K562 (cell line): Measurements from ENCODE around the gene DST.

ENCODE experiments used
- CHD2 ChIP-seq: IDR thresholded peaks from 2 replicates; pipeline ENCODE4 v1.6.1; 2011; ENCODE audit warnings: low read depth, low read length
- CHD4 ChIP-seq: fragments of 200-600 bp; sonication (generic); IDR thresholded peaks from 3 replicates; pipeline ENCODE4 v1.6.1; 2012; ENCODE audit warnings: low read depth, mild to moderate bottlenecking, mixed read lengths, low read length, inconsistent platforms; ENCODE audit not compliant: insufficient read depth, insufficient replicate concordance, poor library complexity, severe bottlenecking
- CSDE1 ChIP-seq, 2 experiments: fragments of 450-650 bp; IDR thresholded peaks; 2 replicates each; pipeline ENCODE4 v1.6.1; 2016; ENCODE audit warnings: mild to moderate bottlenecking in 1 of 2
- ELF4 ChIP-seq: fragments of 450-650 bp; formaldehyde crosslinking; IDR thresholded peaks from 2 replicates; pipeline ENCODE4 v1.4.0; 2022; ENCODE audit warnings: missing genetic modification characterization
- EP300 ChIP-seq: IDR thresholded peaks from 2 replicates; pipeline ENCODE4 v1.6.1; 2012; ENCODE audit warnings: low read length, improper control_type of control experiment
- GABPA ChIP-seq: fragments of 200-800 bp; sonication (Bioruptor generic); conservative IDR thresholded peaks from 2 replicates; pipeline ENCODE4 v1.6.1; 2016; ENCODE audit warnings: low read depth, missing genetic modification characterization, missing compliant biosample characterization
- NFE2 ChIP-seq: IDR thresholded peaks from 2 replicates; pipeline ENCODE4 v1.6.1; 2014; ENCODE audit warnings: antibody characterized with exemption, low read depth
- POLR2AphosphoS5 ChIP-seq: IDR thresholded peaks from 2 replicates; pipeline ENCODE4 v1.6.1; 2011; ENCODE audit warnings: mild to moderate bottlenecking, low read depth, low read length, moderate library complexity; ENCODE audit not compliant: control insufficient read depth, insufficient read depth
- SRSF9 ChIP-seq: fragments of 200-400 bp; formaldehyde crosslinking; IDR thresholded peaks from 2 replicates; pipeline ENCODE4 v1.6.1; 2017; ENCODE audit warnings: low read depth, low read length, borderline replicate concordance
- TF ChIP-seq, protein P1 (sequence below): sonication (generic); formaldehyde crosslinking; IDR thresholded peaks from 2 replicates; pipeline ENCODE4 v1.9.0; 2022; ENCODE audit warnings: mild to moderate bottlenecking, missing genetic modification reagents
- TF ChIP-seq, protein P2 (sequence below): sonication (generic); formaldehyde crosslinking; IDR thresholded peaks from 2 replicates; pipeline ENCODE4 v1.8.0; 2022; ENCODE audit warnings: mild to moderate bottlenecking, low read depth, missing genetic modification reagents

DNA sequence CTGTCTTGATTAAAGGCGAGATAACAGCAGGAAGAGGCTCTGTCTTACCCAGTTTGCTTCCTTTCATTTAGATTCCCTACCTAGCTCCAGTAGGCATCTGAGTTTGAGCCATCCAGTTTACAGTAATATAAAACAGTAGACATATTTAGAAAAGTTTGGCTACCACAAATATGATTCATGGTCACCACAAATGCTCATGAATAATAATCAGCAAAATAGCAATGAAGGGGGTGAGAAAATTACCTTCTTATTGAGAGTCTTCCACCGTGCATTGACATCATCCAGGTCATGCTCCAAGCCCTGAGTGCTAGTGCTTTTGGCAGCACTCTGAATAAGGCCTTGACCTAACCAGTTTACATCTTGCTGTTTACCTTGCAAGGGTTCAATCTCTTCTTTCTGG lies 106.2 kb downstream of the DST start:
- TF ChIP-seq EP300 (no peak), SRSF9 (no peak), GABPA (tag) (no peak), CHD2 (no peak), CSDE1 (IDR thresholded peaks at IDR 0.05) (no peak), CHD4 (no peak), ELF4 (CRISPR knock-in tag) (no peak), POLR2AphosphoS5 (no peak), NFE2 (no peak)
- TF ChIP-seq, protein P1, sequence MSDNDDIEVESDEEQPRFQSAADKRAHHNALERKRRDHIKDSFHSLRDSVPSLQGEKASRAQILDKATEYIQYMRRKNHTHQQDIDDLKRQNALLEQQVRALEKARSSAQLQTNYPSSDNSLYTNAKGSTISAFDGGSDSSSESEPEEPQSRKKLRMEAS (CRISPR knock-in tag), result no peak
- TF ChIP-seq, protein P2, sequence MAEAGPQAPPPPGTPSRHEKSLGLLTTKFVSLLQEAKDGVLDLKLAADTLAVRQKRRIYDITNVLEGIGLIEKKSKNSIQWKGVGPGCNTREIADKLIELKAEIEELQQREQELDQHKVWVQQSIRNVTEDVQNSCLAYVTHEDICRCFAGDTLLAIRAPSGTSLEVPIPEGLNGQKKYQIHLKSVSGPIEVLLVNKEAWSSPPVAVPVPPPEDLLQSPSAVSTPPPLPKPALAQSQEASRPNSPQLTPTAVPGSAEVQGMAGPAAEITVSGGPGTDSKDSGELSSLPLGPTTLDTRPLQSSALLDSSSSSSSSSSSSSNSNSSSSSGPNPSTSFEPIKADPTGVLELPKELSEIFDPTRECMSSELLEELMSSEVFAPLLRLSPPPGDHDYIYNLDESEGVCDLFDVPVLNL (CRISPR knock-in tag), result no peak
